Spleen (tissue), 11 donors: ENCODE measurements around the gene MRPS30. TPM values are rescaled to one million over a fixed set of nuclear protein-coding genes. Genes with fewer than 3 reads are reported as not detected.

Experiments used
- DNase-seq: peaks from one replicate; pipeline ENCODE4 v3.0.0-alpha.2; 2020
- H3K27ac ChIP-seq, 8 donors: fragments of 200-600 bp; sonication (generic) in 7 of 8; 1 replicate in 4 of 8; 2 replicates in 4 of 8; pipeline versions ENCODE4 v1.5.0 to v1.8.0; 2016 to 2021; ENCODE audit warnings: inconsistent platforms in 4 of 8, mild to moderate bottlenecking in 4 of 8, moderate library complexity in 1 of 8
- H3K27me3 ChIP-seq, 7 donors: fragments of 200-600 bp; sonication (generic) in 6 of 7; replicated peaks in 1 of 7; 1 replicate in 4 of 7; 2 replicates in 3 of 7; pipeline versions ENCODE4 v1.5.0 to v1.8.0; 2016 to 2021; ENCODE audit warnings: inconsistent platforms in 3 of 7, mild to moderate bottlenecking in 1 of 7
- H3K36me3 ChIP-seq, 6 donors: fragments of 200-600 bp; sonication (generic) in 5 of 6; 1 replicate in 4 of 6; 2 replicates in 2 of 6; pipeline versions ENCODE4 v1.5.0 to v1.8.0; 2016 to 2021; ENCODE audit warnings: inconsistent platforms in 2 of 6
- H3K4me1 ChIP-seq, 6 donors: fragments of 200-600 bp; sonication (generic) in 5 of 6; 1 replicate in 3 of 6; 2 replicates in 3 of 6; pipeline versions ENCODE4 v1.5.0 to v1.8.0; 2016 to 2021; ENCODE audit warnings: inconsistent platforms in 3 of 6
- H3K4me3 ChIP-seq, 8 donors: fragments of 200-600 bp; sonication (generic) in 7 of 8; 1 replicate in 4 of 8; 2 replicates in 4 of 8; pipeline versions ENCODE4 v1.5.0 to v1.8.0; 2016 to 2021; ENCODE audit warnings: inconsistent platforms in 4 of 8, mild to moderate bottlenecking in 4 of 8, moderate library complexity in 2 of 8
- H3K9me3 ChIP-seq, 8 donors: fragments of 200-600 bp; sonication (generic) in 7 of 8; 1 replicate in 4 of 8; 2 replicates in 4 of 8; pipeline versions ENCODE4 v1.5.0 to v1.8.0; 2016 to 2021; ENCODE audit warnings: inconsistent platforms in 4 of 8
- POLR2A ChIP-seq, 3 donors: fragments of 450-650 bp; IDR thresholded peaks; one replicate each; pipeline ENCODE4 v1.5.1; 2017; ENCODE audit warnings: antibody characterized with exemption in 3 of 3, mild to moderate bottlenecking in 1 of 3
- POLR2AphosphoS5 ChIP-seq, 3 donors: sonication (generic); formaldehyde crosslinking; IDR thresholded peaks; one replicate each; pipeline ENCODE4 v1.5.1; 2017; ENCODE audit warnings: antibody characterized with exemption in 3 of 3
- WGBS, 5 donors: extraction: QIAGEN DNeasy Blood & Tissue Kit in 3 of 5; methylation state at CpG; one replicate each; pipeline versions ENCODE4 v1.1.5 to v1.1.7; 2013 to 2018; 5-methylcytosine and 5-hydroxymethylcytosine counted together
- intact Hi-C: fragments of 100-400 bp; cut with DNase I; formaldehyde crosslinking; loops from one replicate; pipeline ENCODE4 v1.15.0; 2023; ENCODE audit warnings: low total_unique reads
- polyA plus RNA-seq, 3 donors: library from polyadenylated mRNA; stranded (reverse); fragments of 200-250 nt; gene quantifications; one replicate each; pipeline ENCODE4 v1.2.1, GENCODE V29; 2013
- total RNA-seq, 7 donors: library from RNA; depleted of rRNA in 3 of 7; stranded (reverse); fragments of >200 nt in 3 of 7; fragmentation: NEBNext Ultra II Directional in 4 of 7; extraction: Animal tissue kit (Norgen Biotek cat#: 25700) in 4 of 7; gene quantifications; one replicate each; pipeline versions ENCODE4 v1.1.0 to v1.2.1, GENCODE V29; 2016 to 2021
- TF ChIP-seq, protein P1 (sequence below), 11 experiments: fragments of 200-600 bp in 7 of 11; fragments of 450-650 bp in 4 of 11; sonication (generic) in 4 of 11; IDR thresholded peaks in 8 of 11; conservative IDR thresholded peaks in 3 of 11; 1 replicate in 7 of 11; 2 replicates in 4 of 11; pipeline versions ENCODE4 v1.4.0 to v1.8.0; 2016 to 2021; ENCODE audit warnings: antibody characterized with exemption in 11 of 11, inconsistent platforms in 4 of 11, mild to moderate bottlenecking in 1 of 11
- donor health status: healthy with polysubstance abuse.
- donor health status: DM: no; HTN: no; CAD: no; lungs with moderate emphysema.
- donor health status: DM: no; HTN: no; CAD: no.
- donor health status: Bipolar disorder and iron deficiency.
- donor health status: healthy.
- donor health status: DM: no; HTN: no; CAD: no.
- donor health status: DM: yes; HTN: yes; CAD: no.

MRPS30 gene
- total and polyA plus RNA-seq, 10 donors = 18.2 to 75.5 (median 33.0) TPM

DNA sequence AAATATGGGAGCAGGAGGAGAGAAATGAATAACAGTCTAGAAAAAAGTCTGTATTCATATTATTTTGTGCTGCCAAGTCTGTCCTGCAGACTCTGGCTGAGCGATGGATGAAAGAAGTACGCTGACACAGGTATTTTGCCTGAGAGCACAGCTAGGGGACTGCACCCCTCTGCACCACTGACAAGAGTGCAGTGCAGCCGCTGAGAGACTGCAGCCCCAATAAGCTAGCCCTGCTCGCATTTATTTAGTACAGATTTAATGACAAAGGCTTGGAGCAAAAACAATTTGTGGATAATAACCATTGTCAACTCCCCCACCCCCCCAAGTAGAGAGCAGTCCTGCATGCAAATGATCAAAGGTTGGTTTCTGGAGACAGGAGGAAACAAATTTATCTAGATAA is 13.3 kb upstream of the MRPS30 start:
- TF ChIP-seq POLR2AphosphoS5 (IDR thresholded peaks at IDR 0.05) (no peak), POLR2A (IDR thresholded peaks at IDR 0.05) (no peak)
- TF ChIP-seq, protein P1, sequence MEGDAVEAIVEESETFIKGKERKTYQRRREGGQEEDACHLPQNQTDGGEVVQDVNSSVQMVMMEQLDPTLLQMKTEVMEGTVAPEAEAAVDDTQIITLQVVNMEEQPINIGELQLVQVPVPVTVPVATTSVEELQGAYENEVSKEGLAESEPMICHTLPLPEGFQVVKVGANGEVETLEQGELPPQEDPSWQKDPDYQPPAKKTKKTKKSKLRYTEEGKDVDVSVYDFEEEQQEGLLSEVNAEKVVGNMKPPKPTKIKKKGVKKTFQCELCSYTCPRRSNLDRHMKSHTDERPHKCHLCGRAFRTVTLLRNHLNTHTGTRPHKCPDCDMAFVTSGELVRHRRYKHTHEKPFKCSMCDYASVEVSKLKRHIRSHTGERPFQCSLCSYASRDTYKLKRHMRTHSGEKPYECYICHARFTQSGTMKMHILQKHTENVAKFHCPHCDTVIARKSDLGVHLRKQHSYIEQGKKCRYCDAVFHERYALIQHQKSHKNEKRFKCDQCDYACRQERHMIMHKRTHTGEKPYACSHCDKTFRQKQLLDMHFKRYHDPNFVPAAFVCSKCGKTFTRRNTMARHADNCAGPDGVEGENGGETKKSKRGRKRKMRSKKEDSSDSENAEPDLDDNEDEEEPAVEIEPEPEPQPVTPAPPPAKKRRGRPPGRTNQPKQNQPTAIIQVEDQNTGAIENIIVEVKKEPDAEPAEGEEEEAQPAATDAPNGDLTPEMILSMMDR (IDR thresholded peaks at IDR 0.05 in 8 of 11, conservative IDR thresholded peaks at IDR 0.05 in 3 of 11) = no peak
- H3K4me1 ChIP-seq = no peaks in the 10 kb centered on the region
- WGBS, 5 donors = 78 to 98% (median 92%) methylated on average over 4 of the region's 4 CpGs
- no peak for DNase-seq
- no peaks in the 10 kb centered on the region for H3K27me3 ChIP-seq
- intact Hi-C loops = no loop called here
- H3K9me3 ChIP-seq = peaks cover 0 to 56% (median 48%) of the 10 kb centered on the region in 8 donors
- H3K36me3 ChIP-seq = peaks cover 0 to 6% (median 0%) of the 10 kb centered on the region in 6 donors
- H3K27ac ChIP-seq = no peak overlapping the region
- no peak overlapping the region for H3K4me3 ChIP-seq

DNA sequence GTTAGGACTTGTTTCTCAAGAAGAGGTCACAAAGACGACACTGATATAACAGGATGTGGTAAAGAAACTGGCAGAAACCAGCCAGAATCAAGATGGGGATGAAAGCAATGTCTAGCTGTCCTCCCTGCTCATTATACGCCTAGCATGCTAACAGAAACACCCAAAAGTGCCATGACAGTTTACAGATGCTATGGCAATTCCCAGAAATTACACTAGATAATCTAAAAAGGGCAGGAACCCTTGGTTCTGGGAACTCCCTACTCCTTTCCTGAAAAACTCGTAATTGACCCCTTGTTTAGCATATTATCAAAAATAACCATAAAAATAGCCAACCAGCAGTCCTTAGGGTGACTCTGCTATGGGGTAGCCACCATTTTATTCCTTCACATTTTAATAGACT is 10.9 kb upstream of the MRPS30 start:
- no peak overlapping the region for H3K4me3 ChIP-seq
- intact Hi-C loops = no loop called here
- H3K4me1 ChIP-seq = no peaks in the 10 kb centered on the region
- TF ChIP-seq, protein P1 (IDR thresholded peaks at IDR 0.05 in 8 of 11, conservative IDR thresholded peaks at IDR 0.05 in 3 of 11) = no peak
- TF ChIP-seq POLR2A (IDR thresholded peaks at IDR 0.05) = no peak
- TF ChIP-seq POLR2AphosphoS5 (IDR thresholded peaks at IDR 0.05) = no peak
- no peaks in the 10 kb centered on the region for H3K27me3 ChIP-seq
- H3K9me3 ChIP-seq = peaks cover 0 to 42% (median 37%) of the 10 kb centered on the region in 8 donors
- H3K36me3 ChIP-seq = peaks cover 0 to 6% (median 0%) of the 10 kb centered on the region in 6 donors
- no peak overlapping the region for H3K27ac ChIP-seq
- WGBS, 5 donors = 62 to 80% (median 75%) methylated on average over 3 of the region's 3 CpGs
- no peak for DNase-seq

- Histone ChIP-seq H3K9me3 (peaks cover 0 to 2% (median 0%) of the 10 kb centered on the region in 8 donors), H3K4me3 (no peak overlapping the region), H3K27me3 (no peaks in the 10 kb centered on the region), H3K27ac (no peak overlapping the region), H3K36me3 (no peaks in the 10 kb centered on the region), H3K4me1 (no peaks in the 10 kb centered on the region)
- intact Hi-C loops = no loop called here
- WGBS, 5 donors = 54 to 84% (median 66%) methylated on average over 1 of the region's 1 CpG
- TF ChIP-seq, protein P1 (IDR thresholded peaks at IDR 0.05 in 8 of 11, conservative IDR thresholded peaks at IDR 0.05 in 3 of 11) = no peak
- no peak for TF ChIP-seq POLR2AphosphoS5 (IDR thresholded peaks at IDR 0.05)
- no peak for TF ChIP-seq POLR2A (IDR thresholded peaks at IDR 0.05)
- DNase-seq = no peak
Measured at GRCh38 chr5:44801992-44802391, 6.8 kb upstream of the MRPS30 start.

GRCh38 chr5:44806608-44807007 is 2.1 kb upstream of the MRPS30 start:
- TF ChIP-seq POLR2AphosphoS5 (IDR thresholded peaks at IDR 0.05) = no peak
- TF ChIP-seq POLR2A (IDR thresholded peaks at IDR 0.05) = no peak
- TF ChIP-seq, protein P1 (IDR thresholded peaks at IDR 0.05 in 8 of 11, conservative IDR thresholded peaks at IDR 0.05 in 3 of 11) = no peak
- Histone ChIP-seq H3K4me1 (peaks cover 7 to 35% (median 28%) of the 10 kb centered on the region in 6 donors), H3K9me3 (no peaks in the 10 kb centered on the region), H3K27ac (no peak overlapping the region), H3K27me3 (no peaks in the 10 kb centered on the region), H3K4me3 (no peak overlapping the region), H3K36me3 (peaks cover 0 to 8% (median 2%) of the 10 kb centered on the region in 6 donors)
- intact Hi-C loops = no loop called here
- DNase-seq = no peak
- WGBS, 5 donors = 90 to 96% (median 93%) methylated on average over 2 of the region's 2 CpGs
